ENCODE measurements around the gene MPPED1.

DNA sequence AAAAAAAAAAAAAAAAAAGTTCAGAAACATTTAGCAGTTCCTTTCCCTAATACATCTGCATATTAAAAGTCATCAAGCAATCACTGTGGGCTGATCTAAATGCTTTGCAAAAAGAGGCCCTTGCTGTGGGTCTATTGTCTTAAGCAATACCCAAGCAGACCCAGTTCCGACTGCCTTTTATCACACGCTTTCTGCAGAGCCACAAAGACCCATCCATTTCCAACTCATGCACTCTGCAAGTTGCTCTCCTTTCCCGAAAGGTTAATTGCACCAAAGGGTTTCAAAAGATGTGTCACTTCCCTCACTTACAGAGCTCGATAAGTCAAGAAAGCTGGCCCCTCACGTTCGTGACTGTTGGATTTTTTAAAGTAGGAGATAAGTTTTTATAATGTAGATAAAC lies 138.9 kb downstream of the MPPED1 start:
- no peak for TF ChIP-seq CTCF (IDR thresholded peaks at IDR 0.05; ENCODE audit: insufficient read depth, low read depth, low read length)
- no peak for TF ChIP-seq EZH2 (IDR thresholded peaks at IDR 0.05; ENCODE audit: insufficient read depth, low read length)

Measured in astrocyte (in vitro differentiated cells and primary cell).